H1 (cell line): ENCODE results near the gene SLX9. TPM values are rescaled to one million over a fixed set of nuclear protein-coding genes. Genes with fewer than 3 reads are reported as not detected.

Experiments used
- CEBPB ChIP-seq: IDR thresholded peaks from 2 replicates; pipeline ENCODE4 v1.6.1; 2012; ENCODE audit warnings: low read depth, low read length
- CHD2 ChIP-seq: IDR thresholded peaks from 2 replicates; pipeline ENCODE4 v1.6.1; 2012; ENCODE audit warnings: low read length, improper control_type of control experiment
- JUND ChIP-seq: IDR thresholded peaks from 2 replicates; pipeline ENCODE4 v1.6.1; 2011; ENCODE audit warnings: mild to moderate bottlenecking, improper control_type of control experiment, low read length
- KDM5A ChIP-seq: fragments of 200-600 bp; IDR thresholded peaks from 2 replicates; pipeline ENCODE4 v1.7.1; 2012; ENCODE audit warnings: mild to moderate bottlenecking, low read length, inconsistent platforms, mixed read lengths
- NANOG ChIP-seq: IDR thresholded peaks from 2 replicates; pipeline ENCODE4 v1.6.1; 2011; ENCODE audit warnings: low read length, low read depth, mild to moderate bottlenecking, inconsistent platforms; ENCODE audit not compliant: insufficient read depth, poor library complexity, severe bottlenecking
- RNF2 ChIP-seq: fragments of 200-900, 300-1000 bp; sonication (generic); IDR thresholded peaks from 2 replicates; pipeline ENCODE4 v1.7.1; 2016; ENCODE audit warnings: borderline replicate concordance, low read depth, mild to moderate bottlenecking, antibody characterized with exemption, low read length; ENCODE audit not compliant: poor library complexity, severe bottlenecking; ENCODE audit errors: missing control alignments
- polyA plus RNA-seq, 7 experiments: library from polyadenylated mRNA; depleted of rRNA in 3 of 7; stranded (reverse) in 5 of 7; unstranded in 2 of 7; fragments of >200 nt in 5 of 7; fragments of 200-250 nt in 2 of 7; gene quantifications; 1 replicate in 5 of 7; 2 replicates in 1 of 7; 4 replicates in 1 of 7; pipeline versions ENCODE4 v1.2.1 to v1.2.3, GENCODE V29; 2011 to 2013; ENCODE audit warnings: missing spikeins in 2 of 7, mixed read lengths in 2 of 7
- total RNA-seq: library from RNA; stranded (reverse); fragmentation: NEBNext Ultra II Directional; extraction: Animal tissue kit (Norgen Biotek cat#: 25700); gene quantifications from 2 replicates; pipeline ENCODE4 v1.2.1, GENCODE V29; 2021

The SLX9 gene
- total and polyA plus RNA-seq, 2 of the 8 experiments (the other 6 are each of a cell fraction or from before 2014, with no cell fraction given) = 17.7 to 57.3 TPM

DNA sequence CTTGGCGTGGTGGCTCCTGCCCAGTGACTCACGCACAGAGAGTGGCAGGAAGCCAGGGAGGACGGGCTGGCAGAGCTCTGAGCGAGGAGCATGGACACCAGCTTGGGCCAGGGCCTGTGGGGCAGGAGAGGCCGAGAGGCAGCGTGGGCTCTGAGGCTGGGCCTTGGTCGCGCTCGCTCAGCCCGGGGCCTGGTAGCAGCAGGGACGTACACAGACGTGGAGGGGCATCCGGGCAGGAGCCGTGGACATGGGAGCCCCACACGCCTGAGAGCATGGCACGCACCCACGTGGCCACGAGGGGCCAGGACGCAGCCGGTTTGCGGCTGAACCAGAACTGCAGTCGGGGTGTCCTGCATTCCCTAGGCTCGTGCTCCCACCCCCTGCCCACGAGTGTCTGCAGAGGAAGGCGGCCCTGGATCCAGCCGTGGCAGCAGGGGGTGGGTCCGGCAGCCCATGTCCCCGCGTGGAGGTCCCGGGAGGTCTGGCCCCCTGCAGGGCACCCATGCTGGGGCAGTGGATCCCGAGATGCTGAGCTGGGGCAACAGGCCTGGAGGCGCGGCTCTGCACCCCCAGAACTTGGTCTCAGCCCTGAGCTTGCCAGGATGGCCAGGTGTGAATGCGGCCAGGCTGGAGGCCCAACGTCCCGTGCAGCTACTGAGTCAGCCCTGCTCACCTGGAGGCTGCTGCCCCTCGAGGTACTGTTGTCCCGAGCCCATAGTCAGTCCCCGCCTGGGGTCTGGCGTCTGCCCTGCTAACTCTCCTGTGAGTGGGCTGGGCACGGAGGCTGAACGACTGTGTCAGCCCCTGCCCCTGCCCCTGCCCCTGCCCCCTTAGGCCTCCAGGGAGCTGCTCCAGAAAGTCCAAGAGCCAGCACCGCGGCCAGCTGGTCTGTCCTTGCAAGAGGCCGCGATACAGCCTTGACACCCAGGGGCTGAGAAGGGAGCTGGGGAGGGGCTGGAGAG lies 61.6 kb downstream of the SLX9 start (continued):
- TF ChIP-seq JUND = no peak
- TF ChIP-seq KDM5A = no peak
- TF ChIP-seq CHD2 = no peak
- no peak for TF ChIP-seq NANOG
- TF ChIP-seq CEBPB = no peak
- no peak for TF ChIP-seq RNF2
